K562 (cell line): ENCODE data around the gene RSPH6A. TPM values are rescaled to one million over a fixed set of nuclear protein-coding genes. Genes with fewer than 3 reads are reported as not detected.

Experiments
- ATAC-seq: fragments of 200-7000 bp; cut with Tn5 transposase; 3 replicates; pipeline ENCODE4 v1.9.1; 2020; ENCODE audit warnings: moderate library complexity
- BruUV-seq: library from RNA; stranded (reverse); fragments of 400-500 nt; replicated peaks from 2 replicates; lab custom pipeline; 2021; lab: Mats Ljungman, UMichigan
- CTCF ChIA-PET: fragments of 300-600 bp; formaldehyde crosslinking; extraction: SDS; loops from one replicate; lab custom pipeline; 2021; ENCODE audit warnings: low intra/inter-chr PET ratio; lab: Yijun Ruan, JAX
- POLR2A ChIA-PET: fragments of 300-600, 350-650 bp; sonication (Branson Sonifier 250); formaldehyde crosslinking; extraction: SDS; loops from one replicate; lab custom pipeline; 2021; ENCODE audit warnings: antibody characterized with exemption, inconsistent platforms; lab: Yijun Ruan, JAX
- DNase-seq, 4 experiments: peaks; one replicate each; pipeline versions ENCODE4 v3.0.0 to v3.0.0-alpha.2; 2011 to 2018; ENCODE audit warnings: low spot score in 3 of 4, mixed read lengths in 3 of 4; ENCODE audit errors: extremely low read depth in 1 of 4
- FAIRE-seq: peaks from 2 replicates; lab custom pipeline; 2011; peaks lifted over from hg19 to GRCh38; lab: Jason Lieb, UNC
- H2AFZ ChIP-seq: 2 replicates; pipeline ENCODE4 v1.6.0; 2011; ENCODE audit warnings: low read depth, low read length, control low read depth, inconsistent platforms
- H3K27ac ChIP-seq: fragments of 200-600 bp; 3 replicates; pipeline ENCODE4 v1.8.0; 2011; ENCODE audit warnings: low read depth, mild to moderate bottlenecking, control low read depth, inconsistent platforms, low read length, moderate library complexity, mixed read lengths; ENCODE audit errors: extremely low read depth
- H3K27me3 ChIP-seq, 2 experiments: fragments of 300-600 bp in 1 of 2; 2 replicates in 1 of 2; 3 replicates in 1 of 2; pipeline versions ENCODE4 v1.6.0 to v1.8.0; 2011; ENCODE audit warnings: inconsistent platforms in 2 of 2, low read length in 2 of 2, mild to moderate bottlenecking in 1 of 2, mixed read lengths in 1 of 2, moderate library complexity in 1 of 2; ENCODE audit not compliant: control insufficient read depth in 2 of 2, insufficient read depth in 2 of 2
- H3K36me3 ChIP-seq: fragments of 300-600 bp; 3 replicates; pipeline ENCODE4 v1.8.0; 2011; ENCODE audit warnings: mild to moderate bottlenecking, low read length, inconsistent platforms; ENCODE audit not compliant: control insufficient read depth, insufficient read depth
- H3K4me1 ChIP-seq, 2 experiments: fragments of 200-600 bp in 1 of 2; replicated peaks in 1 of 2; 2 replicates in 1 of 2; 3 replicates in 1 of 2; pipeline versions ENCODE4 v1.5.1 to v1.8.0; 2011; ENCODE audit warnings: inconsistent platforms in 2 of 2, low read length in 2 of 2, mild to moderate bottlenecking in 1 of 2, mixed read lengths in 1 of 2, moderate library complexity in 1 of 2; ENCODE audit not compliant: control insufficient read depth in 2 of 2, insufficient read depth in 2 of 2
- H3K4me2 ChIP-seq: 2 replicates; pipeline ENCODE4 v1.6.1; 2011; ENCODE audit warnings: low read length, control low read depth, inconsistent platforms, mixed read lengths; ENCODE audit not compliant: insufficient read depth
- H3K4me3 ChIP-seq: fragments of 200-600 bp; sonication (generic), shearing (Covaris generic); 2 replicates; pipeline ENCODE4 v1.5.1; 2016; ENCODE audit warnings: control low read depth, inconsistent platforms
- H3K79me2 ChIP-seq: fragments of 200-600 bp; 3 replicates; pipeline ENCODE4 v1.8.0; 2011; ENCODE audit warnings: low read length, inconsistent platforms; ENCODE audit not compliant: control insufficient read depth, insufficient read depth
- H3K9ac ChIP-seq, 2 experiments: 2 replicates each; pipeline versions ENCODE4 v1.6.0 to v1.6.1; 2011; ENCODE audit warnings: low read depth in 2 of 2, low read length in 2 of 2, control low read depth in 1 of 2, inconsistent platforms in 1 of 2, mild to moderate bottlenecking in 1 of 2, mixed read lengths in 1 of 2; ENCODE audit not compliant: insufficient read depth in 1 of 2
- H3K9me1 ChIP-seq: one replicate; pipeline ENCODE4 v1.6.0; 2011; ENCODE audit warnings: inconsistent platforms, mild to moderate bottlenecking, low read length, moderate library complexity; ENCODE audit not compliant: control insufficient read depth, insufficient read depth
- H3K9me3 ChIP-seq: replicated peaks from 2 replicates; pipeline ENCODE4 v1.5.1; 2011; ENCODE audit warnings: low read depth, low read length, inconsistent platforms; ENCODE audit not compliant: control insufficient read depth, insufficient read depth
- H4K20me1 ChIP-seq: replicated peaks from 2 replicates; pipeline ENCODE4 v1.6.1; 2011; ENCODE audit warnings: low read length, inconsistent platforms, mixed read lengths; ENCODE audit not compliant: control insufficient read depth, insufficient read depth
- ARID4B ChIP-seq: sonication (generic); formaldehyde crosslinking; IDR thresholded peaks from 2 replicates; pipeline ENCODE4 v1.8.0; 2022; ENCODE audit warnings: mild to moderate bottlenecking, missing genetic modification reagents
- BCOR ChIP-seq: fragments of 450-650 bp; IDR thresholded peaks from 2 replicates; pipeline ENCODE4 v1.6.1; 2016
- CBX5 ChIP-seq: IDR thresholded peaks from 2 replicates; pipeline ENCODE4 v1.6.1; 2014; ENCODE audit warnings: low read depth, borderline replicate concordance
- E4F1 ChIP-seq: fragments of 250-450 bp; sonication (Bioruptor Pico); IDR thresholded peaks from 2 replicates; pipeline ENCODE4 v1.5.0; 2021; ENCODE audit warnings: mild to moderate bottlenecking, borderline replicate concordance
- MYNN ChIP-seq, 2 experiments: sonication (generic); formaldehyde crosslinking in 1 of 2; IDR thresholded peaks; 2 replicates each; pipeline versions ENCODE4 v1.5.0 to v1.6.1; 2016 to 2020; ENCODE audit warnings: antibody characterized with exemption in 1 of 2, missing genetic modification reagents in 1 of 2
- PRPF4 ChIP-seq: fragments of 200-400 bp; formaldehyde crosslinking; IDR thresholded peaks from one replicate; pipeline ENCODE4 v1.6.1; 2017; ENCODE audit warnings: low read length, low read depth, mild to moderate bottlenecking; ENCODE audit not compliant: insufficient read depth, poor library complexity, severe bottlenecking
- RFX7 ChIP-seq: fragments of 250-450 bp; sonication (Bioruptor Pico); IDR thresholded peaks from 2 replicates; pipeline ENCODE4 v1.5.1; 2021; ENCODE audit warnings: mild to moderate bottlenecking
- SPI1 ChIP-seq: IDR thresholded peaks from 2 replicates; pipeline ENCODE4 v1.6.1; 2011; ENCODE audit warnings: low read depth, low read length, control low read depth, borderline replicate concordance
- ZNF124 ChIP-seq: sonication (generic); formaldehyde crosslinking; IDR thresholded peaks from 2 replicates; pipeline ENCODE4 v1.8.1; 2022; ENCODE audit warnings: missing genetic modification reagents
- ZNF551 ChIP-seq: fragments of 250-450 bp; sonication (Bioruptor Pico); IDR thresholded peaks from 2 replicates; pipeline ENCODE4 v1.5.0; 2021; ENCODE audit warnings: mild to moderate bottlenecking, moderate library complexity
- ZSCAN29 ChIP-seq: fragments of 450-650 bp; IDR thresholded peaks from 2 replicates; pipeline ENCODE4 v1.6.1; 2017
- WGBS: fragments of 100-300 bp; shearing (Covaris generic); methylation state at CpG from one replicate; pipeline ENCODE4 v1.1.6; 2016; ENCODE audit warnings: low coverage, mixed read lengths; ENCODE audit not compliant: insufficient coverage; ENCODE audit errors: missing lambda C conversion rate; 5-methylcytosine and 5-hydroxymethylcytosine counted together
- in situ Hi-C: fragments of 300-500 bp; cut with MboI; formaldehyde crosslinking; loops from 4 replicates; pipeline ENCODE4 v1.15.0; 2018; ENCODE audit warnings: inconsistent platforms, mixed read lengths
- intact Hi-C: fragments of 100-400 bp; cut with micrococcal nuclease; formaldehyde crosslinking; loops from 2 replicates; pipeline ENCODE4 v1.14.2; 2022
- polyA plus RNA-seq, 8 experiments: library from polyadenylated mRNA; depleted of rRNA in 4 of 8; stranded (reverse) in 5 of 8; unstranded in 3 of 8; fragments of >200 nt; fragmentation: Nextera tagmentation in 2 of 8; fragmentation: Illumina TruSeq in 1 of 8; extraction: Ambion mirVana in 2 of 8; extraction: Trizol in 1 of 8; gene quantifications; 2 replicates each; pipeline versions ENCODE4 v1.2.1 to v1.2.3, GENCODE V29; 2011 to 2014; ENCODE audit warnings: inconsistent platforms in 1 of 8, missing spikeins in 1 of 8
- total RNA-seq, 7 experiments: library from RNA; depleted of rRNA in 6 of 7; stranded (reverse); fragments of >200 nt in 6 of 7; fragmentation: Illumina TruSeq in 2 of 7; extraction: Trizol in 2 of 7; gene quantifications; 2 replicates each; pipeline versions ENCODE4 v1.2.1 to v1.2.3, GENCODE V29; 2011 to 2021; ENCODE audit warnings: low replicate concordance in 1 of 7
- TF ChIP-seq, protein P1 (sequence below): fragments of 450-650 bp; IDR thresholded peaks from 2 replicates; pipeline ENCODE4 v1.6.1; 2018; ENCODE audit warnings: mild to moderate bottlenecking, low read depth; ENCODE audit not compliant: partially characterized antibody

RSPH6A gene
- total and polyA plus RNA-seq, 9 of the 15 experiments (the other 6 are each of a cell fraction or from before 2014, with no cell fraction given), result 0.03 to 0.15 (median 0.07) TPM; not detected in 5

DNA sequence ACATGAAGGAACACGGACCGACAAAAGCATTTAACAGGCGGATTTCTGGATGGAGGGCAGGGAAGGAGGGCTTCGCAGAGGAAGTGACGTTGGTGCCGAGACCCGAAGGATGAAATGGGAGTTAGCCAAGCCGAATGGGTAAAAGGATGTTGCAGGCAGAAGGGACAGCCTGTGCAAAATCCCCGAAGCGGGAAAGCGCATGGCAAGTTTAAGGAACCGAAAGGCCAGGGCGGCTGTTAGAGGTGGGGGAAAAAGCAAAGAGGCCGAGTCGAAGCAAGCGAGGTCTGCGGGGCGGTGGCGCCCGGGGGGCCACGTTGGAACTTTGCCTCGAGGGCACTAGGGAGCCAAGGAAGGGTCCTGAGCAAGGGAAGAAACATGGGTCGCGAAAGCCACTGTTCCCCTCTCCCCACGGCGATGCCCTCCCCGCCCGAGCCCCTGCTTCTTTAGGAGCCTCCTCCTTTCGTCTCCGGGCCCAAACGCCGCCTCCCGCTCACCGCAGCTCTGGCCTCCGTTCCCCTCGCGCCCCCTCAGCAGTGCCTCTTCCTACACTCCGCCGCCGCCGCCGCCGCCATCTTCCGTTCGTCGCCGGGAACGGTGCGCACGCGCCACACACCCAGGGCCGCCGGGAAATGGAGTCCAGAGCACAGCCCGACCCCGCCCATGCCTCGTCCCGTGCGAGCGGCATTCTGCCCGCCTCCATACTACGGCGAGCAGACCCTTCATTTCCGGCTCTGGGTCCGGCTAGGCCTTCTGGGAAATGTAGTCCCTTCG lies 47.6 kb upstream of the RSPH6A start, which contains the start of gene SYMPK:
TSS of gene SYMPK (minus strand) at position 584 of the 771 bp plus-strand sequence. CDS start 8,652 bp downstream, outside the sequence.
- Histone ChIP-seq H3K9me1 (peaks cover 2% of the 10 kb centered on the region), H3K4me3 (peak within 1 kb of the TSS; percentile 95), H3K4me1 (peaks cover 23 to 45% of the 10 kb centered on the region in 2 experiments), H3K4me2 (peak within 1 kb of the TSS; percentile 100), H3K79me2 (peaks cover 64% of the 10 kb centered on the region), H4K20me1 (no peaks in the 10 kb centered on the region), H3K36me3 (peaks cover 33% of the 10 kb centered on the region), H3K9me3 (no peaks in the 10 kb centered on the region), H2AFZ (peak within 1 kb of the TSS; percentile 99), H3K9ac (peak within 1 kb of the TSS; percentile 94 to 96), H3K27ac (peak within 1 kb of the TSS; percentile 86), H3K27me3 (no peaks in the 10 kb centered on the region)
- intact Hi-C loops (loop anchor here (1.0 kb wide), 2 partner anchors 21 to 40 kb away; partner anchors contain the start of gene MYPOP), in situ Hi-C loops (no loop called here)
- FAIRE-seq (peak; percentile 98), DNase-seq (peak; percentile 96 to 99 (median 98)), ATAC-seq (peak; percentile 95)
- WGBS, result under 1% methylated on average over 60 of the region's 65 CpGs
- ChIA-PET CTCF (interaction anchor here (0.5 to 5.5 kb wide), 4 partner anchors 19 to 214 kb away, joined by 5 to 102 read pairs (median 10); partner anchors contain the start of gene IRF2BP1), POLR2A (interaction anchor here (0.6 to 2.5 kb wide), 14 partner anchors 9 to 988 kb away, joined by 3 to 11 read pairs (median 4); partner anchors contain the start of genes AP2S1 and MYPOP)
- BruUV-seq, result TSS peak; percentile 61
- TF ChIP-seq ZSCAN29 (no peak), CBX5 (no peak), BCOR (peak; percentile 55), MYNN (IDR thresholded peaks at IDR 0.05) (no peak), MYNN (CRISPR knock-in tag; IDR thresholded peaks at IDR 0.05) (no peak), PRPF4 (no peak), ZNF124 (CRISPR knock-in tag) (no peak), RFX7 (no peak), ARID4B (CRISPR knock-in tag) (no peak), SPI1 (peak; percentile 75), E4F1 (CRISPR knock-in tag) (no peak), ZNF551 (no peak)
- TF ChIP-seq, protein P1, sequence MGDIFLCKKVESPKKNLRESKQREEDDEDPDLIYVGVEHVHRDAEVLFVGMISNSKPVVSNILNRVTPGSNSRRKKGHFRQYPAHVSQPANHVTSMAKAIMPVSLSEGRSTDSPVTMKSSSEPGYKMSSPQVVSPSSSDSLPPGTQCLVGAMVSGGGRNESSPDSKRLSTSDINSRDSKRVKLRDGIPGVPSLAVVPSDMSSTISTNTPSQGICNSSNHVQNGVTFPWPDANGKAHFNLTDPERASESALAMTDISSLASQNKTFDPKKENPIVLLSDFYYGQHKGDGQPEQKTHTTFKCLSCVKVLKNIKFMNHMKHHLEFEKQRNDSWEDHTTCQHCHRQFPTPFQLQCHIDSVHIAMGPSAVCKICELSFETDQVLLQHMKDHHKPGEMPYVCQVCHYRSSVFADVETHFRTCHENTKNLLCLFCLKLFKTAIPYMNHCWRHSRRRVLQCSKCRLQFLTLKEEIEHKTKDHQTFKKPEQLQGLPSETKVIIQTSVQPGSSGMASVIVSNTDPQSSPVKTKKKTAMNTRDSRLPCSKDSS, result no peak
